Fibroblast of mammary gland (primary cell): ENCODE results near the gene ELP5.

Source experiments
- DNase-seq: peaks from one replicate; pipeline ENCODE4 v3.0.0-alpha.2; 2010; ENCODE audit warnings: low read depth
- H3K4me3 ChIP-seq: 2 replicates; pipeline ENCODE4 v1.5.1; 2011; ENCODE audit warnings: low read depth, mild to moderate bottlenecking, low read length, moderate library complexity; ENCODE audit not compliant: control insufficient read depth
- TF ChIP-seq, protein P1 (sequence below): conservative IDR thresholded peaks from 2 replicates; pipeline ENCODE4 v1.5.1; 2011; ENCODE audit warnings: low read depth, low read length, inconsistent platforms; ENCODE audit not compliant: control insufficient read depth, insufficient read depth

ELP5 gene, protein sequence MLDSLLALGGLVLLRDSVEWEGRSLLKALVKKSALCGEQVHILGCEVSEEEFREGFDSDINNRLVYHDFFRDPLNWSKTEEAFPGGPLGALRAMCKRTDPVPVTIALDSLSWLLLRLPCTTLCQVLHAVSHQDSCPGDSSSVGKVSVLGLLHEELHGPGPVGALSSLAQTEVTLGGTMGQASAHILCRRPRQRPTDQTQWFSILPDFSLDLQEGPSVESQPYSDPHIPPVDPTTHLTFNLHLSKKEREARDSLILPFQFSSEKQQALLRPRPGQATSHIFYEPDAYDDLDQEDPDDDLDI

DNA sequence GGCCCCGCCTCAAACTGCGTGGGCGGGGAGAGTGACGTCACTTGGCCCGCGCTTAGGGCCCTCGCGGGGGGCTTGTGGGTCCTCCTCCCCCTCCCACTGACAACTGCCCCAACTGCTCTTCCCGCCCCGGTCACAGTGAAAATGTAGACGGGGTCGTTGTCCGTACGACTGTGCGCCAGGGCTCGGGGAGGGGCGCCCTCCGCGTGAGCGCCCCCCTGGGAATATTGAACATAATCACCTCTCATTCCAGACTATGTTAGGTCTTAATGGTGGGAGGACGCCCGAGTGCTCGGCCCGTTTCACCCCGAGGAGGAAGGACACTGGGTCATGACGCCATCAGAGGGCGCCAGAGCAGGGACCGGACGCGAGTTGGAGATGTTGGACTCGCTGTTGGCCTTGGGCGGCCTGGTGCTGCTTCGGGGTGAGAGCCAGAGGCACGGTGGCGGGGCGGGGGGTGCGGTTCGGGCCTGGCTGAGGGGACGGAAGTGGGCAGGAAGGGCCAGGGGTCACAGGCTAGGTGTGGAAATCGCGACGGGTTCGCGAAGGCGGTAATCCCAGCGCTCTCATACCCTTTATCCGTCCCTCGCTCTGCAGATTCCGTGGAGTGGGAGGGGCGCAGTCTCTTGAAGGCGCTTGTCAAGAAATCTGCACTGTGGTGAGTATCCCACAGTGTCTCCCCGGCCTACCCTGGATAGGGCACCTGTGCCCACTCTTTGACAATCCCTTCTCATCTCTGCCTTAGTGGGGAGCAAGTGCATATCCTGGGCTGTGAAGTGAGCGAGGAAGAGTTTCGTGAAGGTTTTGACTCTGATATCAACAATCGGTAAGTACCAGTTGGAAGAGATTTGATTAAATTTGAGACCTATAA lies at the start of gene ELP5:
Gene ELP5, plus strand, starts transcription at position 40 of the 868 bp plus-strand sequence. Its CDS starts 336 bp downstream, at position 376.
- H3K4me3 ChIP-seq: peak within 1 kb of the TSS; percentile 94
- peak; percentile 95 for DNase-seq
- TF ChIP-seq, protein P1, sequence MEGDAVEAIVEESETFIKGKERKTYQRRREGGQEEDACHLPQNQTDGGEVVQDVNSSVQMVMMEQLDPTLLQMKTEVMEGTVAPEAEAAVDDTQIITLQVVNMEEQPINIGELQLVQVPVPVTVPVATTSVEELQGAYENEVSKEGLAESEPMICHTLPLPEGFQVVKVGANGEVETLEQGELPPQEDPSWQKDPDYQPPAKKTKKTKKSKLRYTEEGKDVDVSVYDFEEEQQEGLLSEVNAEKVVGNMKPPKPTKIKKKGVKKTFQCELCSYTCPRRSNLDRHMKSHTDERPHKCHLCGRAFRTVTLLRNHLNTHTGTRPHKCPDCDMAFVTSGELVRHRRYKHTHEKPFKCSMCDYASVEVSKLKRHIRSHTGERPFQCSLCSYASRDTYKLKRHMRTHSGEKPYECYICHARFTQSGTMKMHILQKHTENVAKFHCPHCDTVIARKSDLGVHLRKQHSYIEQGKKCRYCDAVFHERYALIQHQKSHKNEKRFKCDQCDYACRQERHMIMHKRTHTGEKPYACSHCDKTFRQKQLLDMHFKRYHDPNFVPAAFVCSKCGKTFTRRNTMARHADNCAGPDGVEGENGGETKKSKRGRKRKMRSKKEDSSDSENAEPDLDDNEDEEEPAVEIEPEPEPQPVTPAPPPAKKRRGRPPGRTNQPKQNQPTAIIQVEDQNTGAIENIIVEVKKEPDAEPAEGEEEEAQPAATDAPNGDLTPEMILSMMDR: no peak

DNA sequence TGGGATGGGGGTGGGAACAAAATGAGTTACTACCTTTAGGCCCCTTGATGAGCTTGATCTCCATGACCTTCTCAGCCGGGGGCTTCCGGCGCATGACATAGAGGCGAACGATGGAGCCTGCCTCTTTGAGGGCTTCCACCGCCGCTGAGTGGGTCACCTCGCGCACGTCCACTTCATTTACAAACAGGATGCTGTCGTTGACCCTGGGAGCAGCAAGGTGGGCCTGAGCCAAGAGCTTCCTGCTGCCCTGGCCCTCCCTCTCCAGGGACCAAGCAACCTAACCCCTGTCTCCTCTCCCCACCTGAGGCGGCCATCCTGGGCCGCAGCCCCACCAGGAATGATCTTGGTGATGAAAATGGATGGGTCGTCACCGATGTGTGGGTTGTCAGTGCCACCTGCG lies 48.6 kb upstream of the ELP5 start:
- H3K4me3 ChIP-seq: no peak overlapping the region
- no peak for DNase-seq
- TF ChIP-seq, protein P1: no peak

DNA sequence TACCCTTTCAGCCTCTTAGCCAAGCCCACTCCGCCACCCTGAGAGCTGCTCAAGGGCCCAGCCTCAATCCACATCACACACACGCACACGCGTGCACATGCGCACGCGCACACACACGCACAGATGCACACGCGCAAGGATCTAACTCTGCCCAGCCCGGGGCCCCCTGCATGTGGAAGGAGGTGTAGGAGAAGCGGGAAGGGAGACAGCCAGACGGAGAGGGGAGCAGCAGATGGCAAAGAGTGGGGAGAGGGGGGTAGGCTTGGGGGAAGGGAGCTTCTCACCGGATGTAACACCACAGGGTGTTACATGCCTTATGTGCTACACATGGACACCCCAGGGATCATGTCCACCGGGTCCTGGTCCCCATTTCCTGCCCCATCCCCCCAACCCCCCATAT lies 47.7 kb upstream of the ELP5 start:
- H3K4me3 ChIP-seq: peak overlapping the region; percentile 54
- TF ChIP-seq, protein P1: no peak
- no peak for DNase-seq

DNA sequence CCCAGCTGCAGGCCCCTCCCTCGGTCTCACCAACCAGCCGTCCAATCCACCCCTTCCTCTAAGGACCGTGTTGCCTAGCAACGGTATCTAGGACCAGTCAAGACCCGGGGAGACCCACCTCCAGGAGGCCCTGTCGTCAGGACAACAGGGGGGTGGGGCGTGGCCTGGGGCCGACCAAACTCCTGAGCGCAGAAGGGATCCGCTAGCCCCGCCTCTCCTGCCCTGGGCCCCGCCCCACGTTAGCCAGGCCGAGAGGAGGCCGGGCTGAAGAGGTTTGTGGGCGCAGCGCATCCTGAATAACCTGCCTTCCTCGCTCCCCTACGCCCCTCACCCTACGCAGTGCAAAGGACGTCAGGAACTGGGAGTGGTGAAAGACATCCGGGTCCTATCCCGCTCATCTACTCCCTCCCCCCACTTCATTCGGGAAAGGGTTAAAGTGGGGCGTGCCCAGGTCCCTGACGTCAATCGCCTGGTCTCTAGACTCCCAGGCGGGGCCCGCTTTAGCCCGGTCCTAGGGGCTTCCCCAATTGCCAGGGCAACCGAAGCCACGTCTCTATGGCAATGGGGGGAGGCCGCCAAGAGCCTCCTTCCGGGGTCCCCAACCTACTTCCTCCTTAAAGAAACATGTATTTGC lies 47.1 kb upstream of the ELP5 start:
- TF ChIP-seq, protein P1: no peak
- DNase-seq: peak; percentile 80
- H3K4me3 ChIP-seq: peak overlapping the region; percentile 54

DNA sequence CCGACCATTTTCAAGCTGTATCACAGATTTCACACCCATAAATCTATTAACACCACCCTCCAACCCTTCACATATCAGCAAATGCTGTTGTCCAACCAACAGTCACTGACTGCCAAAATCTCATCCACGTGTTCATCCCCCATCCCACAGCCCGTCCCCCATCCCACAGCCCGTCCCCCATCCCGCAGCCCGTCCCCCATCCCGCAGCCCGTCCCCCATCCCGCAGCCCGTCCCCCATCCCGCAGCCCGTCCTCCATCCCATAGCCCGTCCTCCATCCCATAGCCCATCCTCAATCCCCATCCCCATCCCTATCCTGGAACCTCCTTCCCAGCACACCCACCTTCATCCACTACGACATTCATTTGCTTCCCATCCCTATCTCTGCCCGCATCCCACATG lies 46.5 kb upstream of the ELP5 start:
- TF ChIP-seq, protein P1: no peak
- DNase-seq: no peak
- peak overlapping the region; percentile 54 for H3K4me3 ChIP-seq

DNA sequence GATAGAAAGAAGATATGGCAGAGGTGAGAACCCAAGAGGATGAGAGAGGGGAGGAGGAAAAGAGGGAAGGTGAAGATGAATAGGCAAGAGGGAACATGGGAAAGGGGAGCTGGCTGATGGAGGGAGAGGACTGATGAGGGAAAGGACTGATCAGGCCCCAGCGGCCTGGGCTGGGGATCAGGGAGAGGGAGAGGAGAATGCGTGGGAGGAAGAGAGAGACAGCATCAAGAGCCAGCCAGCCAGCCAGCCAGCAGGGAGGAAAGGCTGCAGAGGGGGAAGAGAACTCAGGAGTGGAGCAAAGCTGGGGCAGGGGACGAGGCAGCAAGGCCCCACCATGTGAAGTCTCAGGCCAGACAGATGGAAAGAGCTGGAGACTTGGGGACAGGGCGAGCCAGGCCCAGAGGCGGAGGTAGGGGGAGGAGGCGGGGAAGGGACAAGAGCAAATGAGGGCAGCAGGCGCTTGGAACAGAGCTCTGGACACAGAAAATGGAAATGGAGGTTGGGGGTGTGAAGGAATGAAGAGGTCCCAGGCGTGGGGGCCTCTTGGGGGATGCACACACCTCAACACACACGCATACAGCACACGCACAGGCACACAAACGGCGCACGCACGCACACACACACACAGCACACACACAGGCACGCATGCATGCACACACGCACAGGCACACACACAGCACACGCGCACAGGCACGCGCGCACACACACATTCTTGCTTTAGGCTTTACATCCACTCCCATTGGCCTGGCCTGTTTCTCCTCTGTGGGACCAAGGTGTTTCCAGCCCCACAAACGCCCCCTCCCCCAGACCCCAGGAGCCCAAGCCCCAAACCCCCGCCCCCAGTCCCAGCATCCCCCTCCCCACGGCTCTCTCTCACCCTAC lies 44.7 kb upstream of the ELP5 start:
- DNase-seq: peak; percentile 48
- H3K4me3 ChIP-seq: no peak overlapping the region

More for the DNA sequence above, 44.7 kb upstream of the ELP5 start:
- TF ChIP-seq, protein P1: no peak
